ENCODE data around the gene TBCC.
"Not testable (repeated sequence)": the region's sequence is repeated elsewhere in the genome, so short reads cannot be mapped to it uniquely, and the experiment has no call there.

TBCC gene

GRCh38 chr6:42727627-42728026 lies 18.3 kb downstream of the TBCC start:
- DNase-seq = no peak

GRCh38 chr6:42727087-42727611 lies 18.8 kb downstream of the TBCC start:
- peak in 1 of 2 experiments; percentile 20 for DNase-seq

- peak; percentile 50 to 76 for DNase-seq
Measured at GRCh38 chr6:42726485-42727086, 19.3 kb downstream of the TBCC start.

GRCh38 chr6:42726026-42726425 lies 19.9 kb downstream of the TBCC start:
- no peak for DNase-seq

- DNase-seq = no peak
Measured at GRCh38 chr6:42724825-42725224, 21.1 kb downstream of the TBCC start.

GRCh38 chr6:42722497-42722896 lies 23.4 kb downstream of the TBCC start, which contains the start of gene PRPH2:
TSS of gene PRPH2 (minus strand) at chr6:42722597. CDS start at chr6:42722334, 263 bp downstream.
- DNase-seq = no peak

- DNase-seq = no peak
Measured at GRCh38 chr6:42720739-42721138, 25.2 kb downstream of the TBCC start.

GRCh38 chr6:42715871-42716270 lies 30.0 kb downstream of the TBCC start:
- DNase-seq = no peak

GRCh38 chr6:42714098-42714761 lies 31.7 kb downstream of the TBCC start:
- DNase-seq = no peak

- no peak for DNase-seq
Measured at GRCh38 chr6:42711930-42712329, 34.0 kb downstream of the TBCC start.

GRCh38 chr6:42710316-42710715 lies 35.6 kb downstream of the TBCC start:
- DNase-seq = no peak

GRCh38 chr6:42709871-42710270 lies 36.0 kb downstream of the TBCC start:
- no peak for DNase-seq

GRCh38 chr6:42708096-42708495 lies 37.8 kb downstream of the TBCC start:
- no peak for DNase-seq

- no peak for DNase-seq
Measured at GRCh38 chr6:42707595-42707994, 38.3 kb downstream of the TBCC start.

- no peak for DNase-seq
Measured at GRCh38 chr6:42704937-42705374, 40.9 kb downstream of the TBCC start.

GRCh38 chr6:42704251-42704936 lies 41.5 kb downstream of the TBCC start:
- DNase-seq = no peak

- not testable (repeated sequence) for DNase-seq
Measured at GRCh38 chr6:42702786-42703185, 43.1 kb downstream of the TBCC start.

- DNase-seq = no peak
Measured at GRCh38 chr6:42702200-42702599, 43.7 kb downstream of the TBCC start.

- DNase-seq = no peak
Measured at GRCh38 chr6:42698217-42698616, 47.7 kb downstream of the TBCC start.

GRCh38 chr6:42697268-42697655 lies 48.6 kb downstream of the TBCC start:
- DNase-seq = no peak

GRCh38 chr6:42696526-42697267 lies 49.2 kb downstream of the TBCC start:
- no peak for DNase-seq

- DNase-seq = no peak
Measured at GRCh38 chr6:42694586-42694985, 51.3 kb downstream of the TBCC start.

Data from stimulated activated CD4-positive, alpha-beta T cell treated with anti-CD3 and anti-CD28 coated beads, Interleukin-4, amount 100 ng/mL, for 4 hours (primary cell).